ENCODE data around the gene RAB15. TPM values are rescaled to one million over a fixed set of nuclear protein-coding genes. Genes with fewer than 3 reads are reported as not detected.

RAB15 gene
- total RNA-seq, 6 donors from 2014 or later = 16.8 to 39.8 (median 22.8) TPM

DNA sequence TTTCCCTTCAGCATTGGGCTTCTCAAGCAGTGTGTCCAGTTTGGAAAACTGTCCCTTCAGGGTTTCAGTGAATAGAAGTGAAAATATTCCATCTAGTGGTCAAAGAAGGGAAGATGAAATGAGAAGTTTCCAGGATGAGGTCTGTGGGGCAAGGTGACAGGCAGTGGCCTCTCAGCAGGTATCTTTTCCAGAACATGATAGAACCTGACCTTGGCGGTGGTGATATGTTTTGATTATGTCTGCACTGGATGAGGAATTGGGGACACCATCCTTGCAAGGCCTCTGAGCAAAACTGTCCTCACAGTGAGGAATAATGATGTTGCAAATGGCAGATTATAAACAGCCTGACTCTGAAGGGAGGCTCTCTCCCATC lies 34.3 kb downstream of the RAB15 start:
- Histone ChIP-seq H3K4me1 (peaks cover 0 to 8% (median 2%) of the 10 kb centered on the region in 4 donors), H3K4me3 (no peak overlapping the region), H3K9me3 (no peaks in the 10 kb centered on the region), H3K36me3 (peaks cover 5 to 37% (median 16%) of the 10 kb centered on the region in 4 donors), H3K27ac (no peak overlapping the region), H3K27me3 (no peaks in the 10 kb centered on the region)
- WGBS, 2 donors = 89 to 100% methylated on average over 1 of the region's 1 CpG
- DNase-seq (no peak), ATAC-seq (ENCODE audit: low FRiP score in 2 of 2) (no peak)
- TF ChIP-seq, protein P1, sequence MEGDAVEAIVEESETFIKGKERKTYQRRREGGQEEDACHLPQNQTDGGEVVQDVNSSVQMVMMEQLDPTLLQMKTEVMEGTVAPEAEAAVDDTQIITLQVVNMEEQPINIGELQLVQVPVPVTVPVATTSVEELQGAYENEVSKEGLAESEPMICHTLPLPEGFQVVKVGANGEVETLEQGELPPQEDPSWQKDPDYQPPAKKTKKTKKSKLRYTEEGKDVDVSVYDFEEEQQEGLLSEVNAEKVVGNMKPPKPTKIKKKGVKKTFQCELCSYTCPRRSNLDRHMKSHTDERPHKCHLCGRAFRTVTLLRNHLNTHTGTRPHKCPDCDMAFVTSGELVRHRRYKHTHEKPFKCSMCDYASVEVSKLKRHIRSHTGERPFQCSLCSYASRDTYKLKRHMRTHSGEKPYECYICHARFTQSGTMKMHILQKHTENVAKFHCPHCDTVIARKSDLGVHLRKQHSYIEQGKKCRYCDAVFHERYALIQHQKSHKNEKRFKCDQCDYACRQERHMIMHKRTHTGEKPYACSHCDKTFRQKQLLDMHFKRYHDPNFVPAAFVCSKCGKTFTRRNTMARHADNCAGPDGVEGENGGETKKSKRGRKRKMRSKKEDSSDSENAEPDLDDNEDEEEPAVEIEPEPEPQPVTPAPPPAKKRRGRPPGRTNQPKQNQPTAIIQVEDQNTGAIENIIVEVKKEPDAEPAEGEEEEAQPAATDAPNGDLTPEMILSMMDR (IDR thresholded peaks at IDR 0.05) = peak in 2 of 6 experiments; percentile 22 to 28
- TF ChIP-seq EP300 (IDR thresholded peaks at IDR 0.05) = no peak

DNA sequence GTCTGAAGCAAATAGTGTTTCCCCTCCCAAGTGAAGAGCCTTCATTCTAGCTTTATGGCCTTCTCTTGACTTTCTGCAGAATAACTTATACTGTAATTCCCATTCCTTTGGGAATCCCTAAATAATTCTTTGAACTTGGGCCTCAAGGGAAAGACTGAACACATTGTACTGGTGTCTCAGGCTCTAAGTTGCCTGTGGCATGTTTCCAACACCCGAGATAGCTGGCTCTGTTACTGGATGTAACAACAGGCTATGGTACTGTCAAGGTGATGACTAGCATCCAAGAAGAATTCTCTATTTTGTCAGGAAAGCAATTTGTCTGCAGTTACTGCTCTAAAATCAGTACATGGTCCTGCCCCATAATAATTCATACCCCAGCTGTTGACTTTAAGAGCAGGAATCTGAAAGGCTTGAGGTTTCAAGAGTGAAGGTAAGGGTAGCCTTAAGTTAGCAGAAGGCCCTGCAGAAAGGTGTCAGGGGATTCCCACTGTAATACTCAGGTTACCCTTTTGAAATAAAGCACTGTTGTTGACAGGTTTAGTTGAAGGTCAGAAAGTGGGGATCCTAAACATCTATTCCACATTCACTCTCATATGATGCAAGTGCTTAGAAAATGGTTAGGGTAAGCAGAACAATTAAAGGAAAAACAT lies 34.8 kb downstream of the RAB15 start:
- H3K36me3 ChIP-seq = peaks cover 10 to 43% (median 20%) of the 10 kb centered on the region in 4 donors
- TF ChIP-seq POLR2AphosphoS5 (IDR thresholded peaks at IDR 0.05) (no peak), POLR2A (IDR thresholded peaks at IDR 0.05) (no peak), EP300 (IDR thresholded peaks at IDR 0.05) (no peak)
- TF ChIP-seq, protein P1 (IDR thresholded peaks at IDR 0.05) = no peak
- H3K27me3 ChIP-seq = no peaks in the 10 kb centered on the region
- peaks cover 0 to 5% (median 2%) of the 10 kb centered on the region in 4 donors for H3K4me1 ChIP-seq
- ATAC-seq (ENCODE audit: low FRiP score in 2 of 2) (no peak), DNase-seq (no peak)
- 33 to 64% methylated on average over 1 of the region's 1 CpG for WGBS, 2 donors
- H3K9me3 ChIP-seq = no peaks in the 10 kb centered on the region
- H3K27ac ChIP-seq = no peak overlapping the region
- H3K4me3 ChIP-seq = no peak overlapping the region

DNA sequence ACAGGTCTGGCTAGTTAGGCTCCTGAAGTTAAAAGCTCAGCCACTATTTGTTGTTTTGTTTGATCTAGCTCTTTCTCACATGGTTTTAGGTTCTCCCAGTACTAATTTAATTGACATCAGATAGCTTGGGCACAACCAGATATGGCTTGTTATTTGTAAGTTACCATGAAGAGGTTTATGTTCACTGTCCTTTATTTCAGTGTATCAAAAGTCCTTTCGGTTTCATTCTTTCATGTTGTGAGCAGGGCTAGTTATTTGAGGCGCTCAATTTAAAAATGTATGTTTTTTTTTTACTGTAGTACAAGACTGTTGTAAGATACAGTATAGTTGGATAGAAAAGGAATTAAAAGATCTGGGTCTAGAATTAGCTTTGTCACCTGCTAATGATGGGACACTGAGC lies 36.6 kb downstream of the RAB15 start:
- WGBS, 2 donors = 74 to 87% methylated on average over 2 of the region's 2 CpGs

DNA sequence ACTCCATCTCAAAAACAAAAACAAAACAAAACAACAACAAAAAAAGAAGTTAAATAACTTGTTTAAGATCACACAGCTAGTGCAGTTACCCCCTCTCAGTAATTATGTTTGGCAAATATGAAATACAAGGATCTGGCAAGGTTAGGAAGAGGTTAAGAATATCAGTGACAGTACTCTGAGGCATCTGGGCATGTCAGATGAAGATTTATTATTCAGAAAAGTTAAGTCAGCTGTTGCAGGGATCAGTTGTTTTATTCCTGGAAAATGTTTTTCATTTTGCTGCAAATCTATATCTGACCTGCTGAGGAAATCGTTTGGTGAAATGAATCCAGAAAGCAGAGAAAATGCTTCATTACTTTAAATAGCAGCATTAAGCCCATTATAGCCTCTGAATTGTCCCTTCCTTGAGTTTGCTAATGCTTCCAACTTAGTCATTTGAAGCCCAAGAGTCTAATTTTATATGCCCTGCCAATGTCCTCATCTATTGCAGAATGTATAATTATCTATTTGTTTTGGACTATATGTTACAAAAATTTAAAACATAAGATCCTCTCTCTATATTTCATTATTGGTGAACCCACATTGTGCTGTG lies 37.7 kb downstream of the RAB15 start:
- no peak overlapping the region for H3K4me3 ChIP-seq
- ATAC-seq (ENCODE audit: low FRiP score in 2 of 2) = no peak
- no peaks in the 10 kb centered on the region for H3K27me3 ChIP-seq
- H3K4me1 ChIP-seq = peaks cover 0 to 5% (median 3%) of the 10 kb centered on the region in 4 donors
- no peaks in the 10 kb centered on the region for H3K9me3 ChIP-seq
- H3K27ac ChIP-seq = no peak overlapping the region
- 67 to 86% methylated on average over 1 of the region's 1 CpG for WGBS, 2 donors
- DNase-seq = no peak
- H3K36me3 ChIP-seq = peaks cover 11 to 58% (median 15%) of the 10 kb centered on the region in 4 donors
- TF ChIP-seq, protein P1 (IDR thresholded peaks at IDR 0.05) = no peak
- no peak for TF ChIP-seq POLR2A (IDR thresholded peaks at IDR 0.05)
- no peak for TF ChIP-seq POLR2AphosphoS5 (IDR thresholded peaks at IDR 0.05)
- no peak for TF ChIP-seq EP300 (IDR thresholded peaks at IDR 0.05)

More for the DNA sequence above, 36.6 kb downstream of the RAB15 start:
- Histone ChIP-seq H3K4me1 (peaks cover 0 to 5% (median 2%) of the 10 kb centered on the region in 4 donors), H3K36me3 (peaks cover 12 to 52% (median 19%) of the 10 kb centered on the region in 4 donors), H3K27me3 (no peaks in the 10 kb centered on the region), H3K9me3 (no peaks in the 10 kb centered on the region), H3K27ac (no peak overlapping the region), H3K4me3 (no peak overlapping the region)
- ATAC-seq (ENCODE audit: low FRiP score in 2 of 2) = no peak
- no peak for TF ChIP-seq POLR2AphosphoS5 (IDR thresholded peaks at IDR 0.05)
- no peak for TF ChIP-seq POLR2A (IDR thresholded peaks at IDR 0.05)
- TF ChIP-seq EP300 (IDR thresholded peaks at IDR 0.05) = no peak
- TF ChIP-seq, protein P1 (IDR thresholded peaks at IDR 0.05) = no peak
- no peak for DNase-seq
